HepG2 (cell line): ENCODE results near the gene OR6S1. TPM values are rescaled to one million over a fixed set of nuclear protein-coding genes. Genes with fewer than 3 reads are reported as not detected.

Experiments
- ATF7-NPFF ChIP-seq: sonication (generic); formaldehyde crosslinking; IDR thresholded peaks from 2 replicates; pipeline ENCODE4 v1.8.1; 2023; ENCODE audit warnings: mild to moderate bottlenecking, low read depth, missing genetic modification reagents, moderate library complexity
- FOXJ3 ChIP-seq: sonication (generic); formaldehyde crosslinking; IDR thresholded peaks from 2 replicates; pipeline ENCODE4 v1.4.0; 2020; ENCODE audit warnings: missing genetic modification reagents, mild to moderate bottlenecking, borderline replicate concordance
- GMEB2 ChIP-seq: IDR thresholded peaks from 2 replicates; pipeline ENCODE4 v1.6.1; 2016; ENCODE audit warnings: missing biosample characterization, missing genetic modification reagents, low read depth
- HMGXB4 ChIP-seq, 2 experiments: sonication (generic) in 1 of 2; formaldehyde crosslinking in 1 of 2; IDR thresholded peaks; 2 replicates each; pipeline versions ENCODE4 v1.4.0 to v1.6.1; 2018 to 2020; ENCODE audit warnings: missing genetic modification reagents in 2 of 2, borderline replicate concordance in 1 of 2, low read depth in 1 of 2, mild to moderate bottlenecking in 1 of 2, missing biosample characterization in 1 of 2
- ISL2 ChIP-seq: sonication (generic); formaldehyde crosslinking; IDR thresholded peaks from 2 replicates; pipeline ENCODE4 v1.5.0; 2020; ENCODE audit warnings: missing genetic modification reagents
- KLF15 ChIP-seq: sonication (generic); formaldehyde crosslinking; IDR thresholded peaks from 2 replicates; pipeline ENCODE4 v1.8.1; 2023; ENCODE audit warnings: borderline replicate concordance, mild to moderate bottlenecking, inconsistent platforms, missing genetic modification reagents, mixed read lengths
- SP2 ChIP-seq: sonication (generic); formaldehyde crosslinking; IDR thresholded peaks from 2 replicates; pipeline ENCODE4 v1.5.1; 2020; ENCODE audit warnings: mild to moderate bottlenecking, missing genetic modification reagents
- THAP9 ChIP-seq: sonication (generic); formaldehyde crosslinking; IDR thresholded peaks from 2 replicates; pipeline ENCODE4; 2020; ENCODE audit warnings: missing genetic modification reagents, mild to moderate bottlenecking, borderline replicate concordance
- ZBTB14 ChIP-seq: sonication (generic); formaldehyde crosslinking; IDR thresholded peaks from 2 replicates; pipeline ENCODE4 v1.4.0; 2020; ENCODE audit warnings: missing genetic modification reagents
- ZNF331 ChIP-seq: sonication (generic); formaldehyde crosslinking; IDR thresholded peaks from 2 replicates; pipeline ENCODE4 v1.4.0; 2020; ENCODE audit warnings: missing genetic modification reagents
- ZNF451 ChIP-seq: sonication (generic); formaldehyde crosslinking; IDR thresholded peaks from 2 replicates; pipeline ENCODE4 v1.5.0; 2020; ENCODE audit warnings: mild to moderate bottlenecking, missing genetic modification reagents
- ZNF563 ChIP-seq: sonication (generic); formaldehyde crosslinking; IDR thresholded peaks from 2 replicates; pipeline ENCODE4 v1.8.0; 2022; ENCODE audit warnings: mild to moderate bottlenecking, moderate library complexity, missing genetic modification reagents
- ZNF597 ChIP-seq: sonication (generic); formaldehyde crosslinking; IDR thresholded peaks from 2 replicates; pipeline ENCODE4 v1.5.0; 2020; ENCODE audit warnings: missing genetic modification reagents
- ZNF644 ChIP-seq: IDR thresholded peaks from 2 replicates; pipeline ENCODE4 v1.6.1; 2016; ENCODE audit warnings: low read depth
- ZNF691 ChIP-seq: sonication (generic); formaldehyde crosslinking; IDR thresholded peaks from 2 replicates; pipeline ENCODE4 v1.4.0; 2020; ENCODE audit warnings: missing genetic modification reagents, low read depth, mild to moderate bottlenecking, borderline replicate concordance
- ZNF782 ChIP-seq: sonication (generic); formaldehyde crosslinking; IDR thresholded peaks from 2 replicates; pipeline ENCODE4 v1.4.0; 2020; ENCODE audit warnings: missing genetic modification reagents, mild to moderate bottlenecking, borderline replicate concordance
- polyA plus RNA-seq, 8 experiments: library from polyadenylated mRNA; depleted of rRNA in 3 of 8; stranded (reverse) in 7 of 8; unstranded in 1 of 8; fragments of >200 nt; fragmentation: Illumina TruSeq in 4 of 8; extraction: Trizol in 4 of 8; gene quantifications; 2 replicates each; pipeline versions ENCODE4 v1.2.1 to v1.2.3, GENCODE V29; 2011 to 2016; ENCODE audit warnings: low read depth in 4 of 8, missing spikeins in 1 of 8, mixed read lengths in 1 of 8; ENCODE audit not compliant: insufficient read depth in 1 of 8
- total RNA-seq, 5 experiments: library from RNA; depleted of rRNA; stranded (reverse); fragments of >200 nt; fragmentation: Illumina TruSeq; extraction: Trizol; gene quantifications; 2 replicates each; pipeline ENCODE4 v1.2.3, GENCODE V29; 2016; ENCODE audit warnings: low read depth in 1 of 5

OR6S1 gene
- total and polyA plus RNA-seq, 2 of the 13 experiments (the other 11 are each of a cell fraction or from before 2014, with no cell fraction given), result 0.09 TPM; not detected in 1

- no peak for TF ChIP-seq ZNF597
- no peak for TF ChIP-seq ATF7-NPFF (CRISPR knock-in tag)
- no peak for TF ChIP-seq THAP9 (CRISPR knock-in tag)
- no peak for TF ChIP-seq ZNF782 (CRISPR knock-in tag)
- no peak for TF ChIP-seq KLF15 (CRISPR knock-in tag)
- TF ChIP-seq FOXJ3, result no peak
- no peak for TF ChIP-seq SP2 (CRISPR knock-in tag)
- TF ChIP-seq ZNF691 (CRISPR knock-in tag), result no peak
- TF ChIP-seq ZNF644 (CRISPR knock-in tag), result no peak; the same call in 1 of the 2 replicates
- no peak for TF ChIP-seq ZNF563 (CRISPR knock-in tag)
- no peak for TF ChIP-seq GMEB2
- no peak for TF ChIP-seq ZBTB14 (CRISPR knock-in tag)
- TF ChIP-seq HMGXB4 (CRISPR knock-in tag; IDR thresholded peaks at IDR 0.05; ENCODE audit: borderline replicate concordance in 1 of 2, low read depth in 1 of 2), result 0 out of 4 replicates have a peak, but pooled peaks of 1 of the 2 experiments have one; percentile 18
- TF ChIP-seq ZNF451 (CRISPR knock-in tag), result no peak
- 0 out of 2 replicates have a peak, but pooled peaks have one; percentile 61 for TF ChIP-seq ISL2 (CRISPR knock-in tag)
- TF ChIP-seq ZNF331 (CRISPR knock-in tag), result no peak
These were observed 30.2 kb upstream of the OR6S1 start (continued) for GRCh38 chr14:20671597-20672283.
